Measurements from ENCODE around the gene CACNG6. TPM values are rescaled to one million over a fixed set of nuclear protein-coding genes. Genes with fewer than 3 reads are reported as not detected.
"Not testable (repeated sequence)": the region's sequence is repeated elsewhere in the genome, so short reads cannot be mapped to it uniquely, and the experiment has no call there.

Gene CACNG6
- total RNA-seq, 4 donors from 2014 or later = not detected

GRCh38 chr19:54029301-54029700 lies 37.9 kb downstream of the CACNG6 start:
- no peak for TF ChIP-seq POLR2AphosphoS5 (IDR thresholded peaks at IDR 0.05)
- no peak for TF ChIP-seq CTCF (IDR thresholded peaks at IDR 0.05)
- TF ChIP-seq EP300 (IDR thresholded peaks at IDR 0.05) = no peak
- TF ChIP-seq POLR2A (IDR thresholded peaks at IDR 0.05; ENCODE audit: low read depth) = no peak
- DNase-seq (ENCODE audit: extremely low spot score) = no peak
- intact Hi-C loops (cut with DNase I) = no loop called here

GRCh38 chr19:54029930-54030490 lies 38.6 kb downstream of the CACNG6 start:
- intact Hi-C loops (cut with DNase I) = no loop called here
- TF ChIP-seq EP300 (IDR thresholded peaks at IDR 0.05) = no peak
- TF ChIP-seq CTCF (IDR thresholded peaks at IDR 0.05) = peak in 2 of 3 experiments; percentile 47 to 59
- no peak for TF ChIP-seq POLR2A (IDR thresholded peaks at IDR 0.05; ENCODE audit: low read depth)
- TF ChIP-seq POLR2AphosphoS5 (IDR thresholded peaks at IDR 0.05) = no peak
- Histone ChIP-seq H3K36me3 (no peaks in the 10 kb centered on the region), H3K27me3 (peaks cover 0 to 78% (median under 1%) of the 10 kb centered on the region in 4 donors), H3K9me3 (no peaks in the 10 kb centered on the region), H3K27ac (replicated peaks in 1 of 4) (no peak overlapping the region), H3K4me3 (no peak overlapping the region), H3K4me1 (no peaks in the 10 kb centered on the region)
- WGBS = 36% methylated on average over 9 of the region's 9 CpGs
- DNase-seq (ENCODE audit: extremely low spot score) = no peak

More at GRCh38 chr19:54029301-54029700, 37.9 kb downstream of the CACNG6 start:
- peaks cover 0 to 79% (median 3%) of the 10 kb centered on the region in 4 donors for H3K27me3 ChIP-seq
- H3K27ac ChIP-seq (replicated peaks in 1 of 4) = no peak overlapping the region
- H3K4me1 ChIP-seq = no peaks in the 10 kb centered on the region
- no peak overlapping the region for H3K4me3 ChIP-seq
- H3K9me3 ChIP-seq = peaks cover 0 to 5% (median 0%) of the 10 kb centered on the region in 4 donors
- whole genome bisulfite sequencing = 80% methylated on average over 3 of the region's 3 CpGs
- no peaks in the 10 kb centered on the region for H3K36me3 ChIP-seq

- no peak for DNase-seq (ENCODE audit: extremely low spot score)
- Histone ChIP-seq H3K4me1 (no peaks in the 10 kb centered on the region), H3K36me3 (no peaks in the 10 kb centered on the region), H3K4me3 (no peak overlapping the region), H3K27ac (replicated peaks in 1 of 4) (no peak overlapping the region), H3K9me3 (no peaks in the 10 kb centered on the region), H3K27me3 (peaks cover 0 to 83% (median 0%) of the 10 kb centered on the region in 4 donors)
- TF ChIP-seq EP300 (IDR thresholded peaks at IDR 0.05) = no peak
- TF ChIP-seq POLR2AphosphoS5 (IDR thresholded peaks at IDR 0.05) = no peak
- TF ChIP-seq POLR2A (IDR thresholded peaks at IDR 0.05; ENCODE audit: low read depth) = no peak
- TF ChIP-seq CTCF (IDR thresholded peaks at IDR 0.05) = peak in 1 of 3 experiments; percentile 16
- intact Hi-C loops (cut with DNase I) = no loop called here
- 44% methylated on average over 13 of the region's 13 CpGs for WGBS
Measured at GRCh38 chr19:54030895-54031586, 39.6 kb downstream of the CACNG6 start.

- Histone ChIP-seq H3K36me3 (no peaks in the 10 kb centered on the region), H3K4me3 (no peak overlapping the region), H3K27me3 (peaks cover 0 to 65% (median 0%) of the 10 kb centered on the region in 4 donors), H3K4me1 (no peaks in the 10 kb centered on the region), H3K27ac (replicated peaks in 1 of 4) (no peak overlapping the region), H3K9me3 (no peaks in the 10 kb centered on the region)
- TF ChIP-seq POLR2A (IDR thresholded peaks at IDR 0.05; ENCODE audit: low read depth) (no peak), POLR2AphosphoS5 (IDR thresholded peaks at IDR 0.05) (no peak), CTCF (IDR thresholded peaks at IDR 0.05) (no peak)
- intact Hi-C loops (cut with DNase I) = no loop called here
- 69% methylated on average over 4 of the region's 4 CpGs for WGBS
- DNase-seq (ENCODE audit: extremely low spot score) = no peak
Measured at GRCh38 chr19:54035215-54036178, 44.1 kb downstream of the CACNG6 start.

- H3K36me3 ChIP-seq; DNase-seq (ENCODE audit: extremely low spot score); H3K9me3 ChIP-seq; H3K4me1 ChIP-seq; intact Hi-C loops (cut with DNase I); H3K4me3 ChIP-seq; H3K27ac ChIP-seq (replicated peaks in 1 of 4): not testable (repeated sequence)
- 76% methylated on average over 5 of the region's 5 CpGs for WGBS
- H3K27me3 ChIP-seq = peaks cover 0 to 67% (median 0%) of the 10 kb centered on the region in 4 donors
Measured at GRCh38 chr19:54036542-54036941, 45.1 kb downstream of the CACNG6 start.
